Measurements from ENCODE around the gene SLC25A22.

The SLC25A22 gene

GRCh38 chr11:742571-743201 is 55.4 kb downstream of the SLC25A22 start:
- DNase-seq: no peak

GRCh38 chr11:742156-742546 is 55.9 kb downstream of the SLC25A22 start:
- DNase-seq: no peak
